K562 (cell line): Measurements from ENCODE around the gene CHCT1. TPM values are rescaled to one million over a fixed set of nuclear protein-coding genes. Genes with fewer than 3 reads are reported as not detected.
A peak's percentile ranks its signal among the peaks of the same experiment; 100 is the strongest.

Source experiments
- BRF1 ChIP-seq: IDR thresholded peaks from 3 replicates; pipeline ENCODE4 v1.6.1; 2011; ENCODE audit warnings: borderline replicate concordance, mild to moderate bottlenecking; ENCODE audit not compliant: insufficient read length; ENCODE audit errors: extremely low read depth
- KDM5B ChIP-seq: fragments of 200-600 bp; sonication (generic); IDR thresholded peaks from 2 replicates; pipeline ENCODE4 v1.6.1; 2012; ENCODE audit warnings: low read depth, mild to moderate bottlenecking, moderate library complexity, low read length, control low read depth, inconsistent platforms; ENCODE audit not compliant: insufficient replicate concordance
- MEIS2 ChIP-seq: fragments of 450-650 bp; IDR thresholded peaks from 2 replicates; pipeline ENCODE4 v1.6.1; 2014; ENCODE audit warnings: mild to moderate bottlenecking; ENCODE audit not compliant: partially characterized antibody
- NELFE ChIP-seq: IDR thresholded peaks from 2 replicates; pipeline ENCODE4 v1.6.1; 2011; ENCODE audit warnings: mild to moderate bottlenecking; ENCODE audit not compliant: insufficient read depth, insufficient read length
- RBM22 ChIP-seq: fragments of 200-400 bp; formaldehyde crosslinking; IDR thresholded peaks from 2 replicates; pipeline ENCODE4 v1.6.1; 2018; ENCODE audit warnings: low read length, low read depth; ENCODE audit not compliant: poor library complexity, severe bottlenecking
- SPI1 ChIP-seq: IDR thresholded peaks from 2 replicates; pipeline ENCODE4 v1.6.1; 2011; ENCODE audit warnings: low read depth, low read length, control low read depth, borderline replicate concordance
- ZNF140 ChIP-seq: fragments of 250-450 bp; sonication (Bioruptor Pico); IDR thresholded peaks from 2 replicates; pipeline ENCODE4 v1.8.0; 2021; ENCODE audit warnings: moderate library complexity, mild to moderate bottlenecking, inconsistent platforms
- ZNF766 ChIP-seq: fragments of 200-800 bp; sonication (Bioruptor generic); conservative IDR thresholded peaks from 2 replicates; pipeline ENCODE4 v1.6.1; 2016; ENCODE audit warnings: missing genetic modification characterization, missing compliant biosample characterization
- polyA plus RNA-seq, 8 experiments: library from polyadenylated mRNA; depleted of rRNA in 4 of 8; stranded (reverse) in 5 of 8; unstranded in 3 of 8; fragments of >200 nt; fragmentation: Nextera tagmentation in 2 of 8; fragmentation: Illumina TruSeq in 1 of 8; extraction: Ambion mirVana in 2 of 8; extraction: Trizol in 1 of 8; gene quantifications; 2 replicates each; pipeline versions ENCODE4 v1.2.1 to v1.2.3, GENCODE V29; 2011 to 2014; ENCODE audit warnings: inconsistent platforms in 1 of 8, missing spikeins in 1 of 8
- total RNA-seq, 7 experiments: library from RNA; depleted of rRNA in 6 of 7; stranded (reverse); fragments of >200 nt in 6 of 7; fragmentation: Illumina TruSeq in 2 of 7; extraction: Trizol in 2 of 7; gene quantifications; 2 replicates each; pipeline versions ENCODE4 v1.2.1 to v1.2.3, GENCODE V29; 2011 to 2021; ENCODE audit warnings: low replicate concordance in 1 of 7
- TF ChIP-seq, protein P1 (sequence below): sonication (generic); formaldehyde crosslinking; IDR thresholded peaks from 2 replicates; pipeline ENCODE4 v1.8.0; 2023; ENCODE audit warnings: mild to moderate bottlenecking, missing genetic modification reagents
- TF ChIP-seq, protein P2 (sequence below), 2 experiments: fragments of 450-650 bp in 1 of 2; sonication (generic) in 1 of 2; formaldehyde crosslinking in 1 of 2; IDR thresholded peaks; 2 replicates each; pipeline versions ENCODE4 v1.7.1 to v1.9.0; 2016 to 2022; ENCODE audit warnings: inconsistent platforms in 1 of 2, mild to moderate bottlenecking in 1 of 2, missing genetic modification reagents in 1 of 2
- TF ChIP-seq, protein P3 (sequence below): sonication (generic); formaldehyde crosslinking; IDR thresholded peaks from 2 replicates; pipeline ENCODE4 v1.8.0; 2022; ENCODE audit warnings: mild to moderate bottlenecking, missing genetic modification reagents

Gene CHCT1
- total and polyA plus RNA-seq, 9 of the 15 experiments (the other 6 are each of a cell fraction or from before 2014, with no cell fraction given), result not detected

DNA sequence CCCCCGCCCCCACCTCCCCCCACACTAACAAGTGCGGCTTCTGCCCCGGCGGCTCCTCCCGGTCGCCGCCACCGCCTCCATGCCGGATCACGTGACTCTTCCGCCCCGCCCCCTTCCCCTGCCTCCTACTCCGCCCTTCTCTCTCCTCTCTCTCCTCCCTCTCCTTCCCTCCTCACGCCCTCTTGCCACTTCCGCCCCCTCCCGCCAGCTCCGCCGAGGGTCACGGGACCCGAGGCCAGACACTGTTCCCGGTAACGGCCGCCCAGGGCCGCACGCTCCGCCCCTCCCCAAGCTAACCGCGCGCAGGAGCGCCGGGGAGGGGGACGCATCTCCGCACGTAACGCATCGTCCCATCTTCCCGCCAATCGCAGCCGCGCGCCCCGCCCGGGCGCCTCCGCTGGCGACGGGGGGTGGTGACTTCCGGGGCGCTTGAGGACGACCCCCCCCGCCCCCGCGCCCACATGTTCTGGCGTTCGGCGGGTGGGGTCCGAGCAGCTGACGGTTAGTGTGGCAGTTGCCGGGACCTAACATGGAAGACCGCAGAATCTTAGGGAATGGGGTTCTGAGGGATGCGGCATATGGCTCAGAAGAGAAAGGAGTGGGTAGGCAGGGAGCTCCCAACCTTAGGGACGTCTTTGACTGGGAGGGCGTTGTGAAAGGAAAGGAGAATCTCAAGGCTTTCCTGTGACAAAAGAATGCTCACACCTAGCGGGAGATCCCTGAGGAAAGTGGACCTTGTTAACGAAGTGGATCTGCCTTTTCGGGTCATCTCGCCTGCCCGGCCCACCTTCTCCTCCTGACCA, 30.0 kb upstream of the CHCT1 start, which contains the start of gene USP32 (continued):
- TF ChIP-seq NELFE (no peak), MEIS2 (peak; percentile 62), RBM22 (no peak), SPI1 (peak; percentile 87), BRF1 (no peak), KDM5B (peak; percentile 30), ZNF140 (CRISPR knock-in tag) (no peak), ZNF766 (CRISPR knock-in tag) (no peak)
- TF ChIP-seq, protein P1, sequence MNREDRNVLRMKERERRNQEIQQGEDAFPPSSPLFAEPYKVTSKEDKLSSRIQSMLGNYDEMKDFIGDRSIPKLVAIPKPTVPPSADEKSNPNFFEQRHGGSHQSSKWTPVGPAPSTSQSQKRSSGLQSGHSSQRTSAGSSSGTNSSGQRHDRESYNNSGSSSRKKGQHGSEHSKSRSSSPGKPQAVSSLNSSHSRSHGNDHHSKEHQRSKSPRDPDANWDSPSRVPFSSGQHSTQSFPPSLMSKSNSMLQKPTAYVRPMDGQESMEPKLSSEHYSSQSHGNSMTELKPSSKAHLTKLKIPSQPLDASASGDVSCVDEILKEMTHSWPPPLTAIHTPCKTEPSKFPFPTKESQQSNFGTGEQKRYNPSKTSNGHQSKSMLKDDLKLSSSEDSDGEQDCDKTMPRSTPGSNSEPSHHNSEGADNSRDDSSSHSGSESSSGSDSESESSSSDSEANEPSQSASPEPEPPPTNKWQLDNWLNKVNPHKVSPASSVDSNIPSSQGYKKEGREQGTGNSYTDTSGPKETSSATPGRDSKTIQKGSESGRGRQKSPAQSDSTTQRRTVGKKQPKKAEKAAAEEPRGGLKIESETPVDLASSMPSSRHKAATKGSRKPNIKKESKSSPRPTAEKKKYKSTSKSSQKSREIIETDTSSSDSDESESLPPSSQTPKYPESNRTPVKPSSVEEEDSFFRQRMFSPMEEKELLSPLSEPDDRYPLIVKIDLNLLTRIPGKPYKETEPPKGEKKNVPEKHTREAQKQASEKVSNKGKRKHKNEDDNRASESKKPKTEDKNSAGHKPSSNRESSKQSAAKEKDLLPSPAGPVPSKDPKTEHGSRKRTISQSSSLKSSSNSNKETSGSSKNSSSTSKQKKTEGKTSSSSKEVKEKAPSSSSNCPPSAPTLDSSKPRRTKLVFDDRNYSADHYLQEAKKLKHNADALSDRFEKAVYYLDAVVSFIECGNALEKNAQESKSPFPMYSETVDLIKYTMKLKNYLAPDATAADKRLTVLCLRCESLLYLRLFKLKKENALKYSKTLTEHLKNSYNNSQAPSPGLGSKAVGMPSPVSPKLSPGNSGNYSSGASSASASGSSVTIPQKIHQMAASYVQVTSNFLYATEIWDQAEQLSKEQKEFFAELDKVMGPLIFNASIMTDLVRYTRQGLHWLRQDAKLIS (CRISPR knock-in tag), result peak; percentile 64
- TF ChIP-seq, protein P2, sequence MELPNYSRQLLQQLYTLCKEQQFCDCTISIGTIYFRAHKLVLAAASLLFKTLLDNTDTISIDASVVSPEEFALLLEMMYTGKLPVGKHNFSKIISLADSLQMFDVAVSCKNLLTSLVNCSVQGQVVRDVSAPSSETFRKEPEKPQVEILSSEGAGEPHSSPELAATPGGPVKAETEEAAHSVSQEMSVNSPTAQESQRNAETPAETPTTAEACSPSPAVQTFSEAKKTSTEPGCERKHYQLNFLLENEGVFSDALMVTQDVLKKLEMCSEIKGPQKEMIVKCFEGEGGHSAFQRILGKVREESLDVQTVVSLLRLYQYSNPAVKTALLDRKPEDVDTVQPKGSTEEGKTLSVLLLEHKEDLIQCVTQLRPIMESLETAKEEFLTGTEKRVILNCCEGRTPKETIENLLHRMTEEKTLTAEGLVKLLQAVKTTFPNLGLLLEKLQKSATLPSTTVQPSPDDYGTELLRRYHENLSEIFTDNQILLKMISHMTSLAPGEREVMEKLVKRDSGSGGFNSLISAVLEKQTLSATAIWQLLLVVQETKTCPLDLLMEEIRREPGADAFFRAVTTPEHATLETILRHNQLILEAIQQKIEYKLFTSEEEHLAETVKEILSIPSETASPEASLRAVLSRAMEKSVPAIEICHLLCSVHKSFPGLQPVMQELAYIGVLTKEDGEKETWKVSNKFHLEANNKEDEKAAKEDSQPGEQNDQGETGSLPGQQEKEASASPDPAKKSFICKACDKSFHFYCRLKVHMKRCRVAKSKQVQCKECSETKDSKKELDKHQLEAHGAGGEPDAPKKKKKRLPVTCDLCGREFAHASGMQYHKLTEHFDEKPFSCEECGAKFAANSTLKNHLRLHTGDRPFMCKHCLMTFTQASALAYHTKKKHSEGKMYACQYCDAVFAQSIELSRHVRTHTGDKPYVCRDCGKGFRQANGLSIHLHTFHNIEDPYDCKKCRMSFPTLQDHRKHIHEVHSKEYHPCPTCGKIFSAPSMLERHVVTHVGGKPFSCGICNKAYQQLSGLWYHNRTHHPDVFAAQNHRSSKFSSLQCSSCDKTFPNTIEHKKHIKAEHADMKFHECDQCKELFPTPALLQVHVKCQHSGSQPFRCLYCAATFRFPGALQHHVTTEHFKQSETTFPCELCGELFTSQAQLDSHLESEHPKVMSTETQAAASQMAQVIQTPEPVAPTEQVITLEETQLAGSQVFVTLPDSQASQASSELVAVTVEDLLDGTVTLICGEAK (IDR thresholded peaks at IDR 0.05), result peak; percentile 86
- TF ChIP-seq, protein P2 (CRISPR knock-in tag; IDR thresholded peaks at IDR 0.05), result no peak
- TF ChIP-seq, protein P3, sequence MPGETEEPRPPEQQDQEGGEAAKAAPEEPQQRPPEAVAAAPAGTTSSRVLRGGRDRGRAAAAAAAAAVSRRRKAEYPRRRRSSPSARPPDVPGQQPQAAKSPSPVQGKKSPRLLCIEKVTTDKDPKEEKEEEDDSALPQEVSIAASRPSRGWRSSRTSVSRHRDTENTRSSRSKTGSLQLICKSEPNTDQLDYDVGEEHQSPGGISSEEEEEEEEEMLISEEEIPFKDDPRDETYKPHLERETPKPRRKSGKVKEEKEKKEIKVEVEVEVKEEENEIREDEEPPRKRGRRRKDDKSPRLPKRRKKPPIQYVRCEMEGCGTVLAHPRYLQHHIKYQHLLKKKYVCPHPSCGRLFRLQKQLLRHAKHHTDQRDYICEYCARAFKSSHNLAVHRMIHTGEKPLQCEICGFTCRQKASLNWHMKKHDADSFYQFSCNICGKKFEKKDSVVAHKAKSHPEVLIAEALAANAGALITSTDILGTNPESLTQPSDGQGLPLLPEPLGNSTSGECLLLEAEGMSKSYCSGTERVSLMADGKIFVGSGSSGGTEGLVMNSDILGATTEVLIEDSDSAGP, result no peak
